PC-3 (cell line): ENCODE data around the gene HPSE. TPM values are rescaled to one million over a fixed set of nuclear protein-coding genes. Genes with fewer than 3 reads are reported as not detected.

Experiments used
- ATAC-seq: fragments of 200-7000 bp; cut with Tn5 transposase; 2 replicates; pipeline ENCODE4 v1.9.1; 2020; ENCODE audit warnings: mild to moderate bottlenecking, moderate library complexity
- Bru-seq: library from RNA; stranded (reverse); fragments of 400-500 nt; gene quantifications from one replicate; lab custom pipeline; 2021; lab: Mats Ljungman, UMichigan
- BruChase-seq, 2 experiments: library from RNA; stranded (reverse); fragments of 400-500 nt; gene quantifications; one replicate each; lab custom pipeline; 2021; lab: Mats Ljungman, UMichigan
- BruUV-seq: library from RNA; stranded (reverse); fragments of 400-500 nt; replicated peaks from 2 replicates; lab custom pipeline; 2021; lab: Mats Ljungman, UMichigan
- CTCF ChIA-PET: fragments of 300-600 bp; sonication (Branson Sonifier 250); formaldehyde crosslinking; loops from one replicate; lab custom pipeline; 2022; ENCODE audit warnings: antibody characterized with exemption; lab: Charles Lee
- POLR2A ChIA-PET: fragments of 300-600 bp; sonication (Branson Sonifier 250); formaldehyde crosslinking; loops from one replicate; lab custom pipeline; 2022; ENCODE audit warnings: antibody characterized with exemption; ENCODE audit not compliant: unreplicated experiment; lab: Charles Lee
- DNase-seq: peaks from one replicate; pipeline ENCODE4 v3.0.0-alpha.2; 2015
- H2AFZ ChIP-seq: fragments of 300-600 bp; sonication (generic); 2 replicates; pipeline ENCODE4 v1.6.0; 2016; ENCODE audit warnings: antibody characterized with exemption, low read length
- H3F3A ChIP-seq: fragments of 300-600 bp; sonication (generic); one replicate; pipeline ENCODE4 v1.6.0; 2017; ENCODE audit warnings: antibody characterized with exemption, low read length, control low read depth, mild to moderate bottlenecking; ENCODE audit not compliant: unreplicated experiment
- H3K27ac ChIP-seq: fragments of 300-600 bp; sonication (generic); 2 replicates; pipeline ENCODE4 v1.5.1; 2016; ENCODE audit warnings: mild to moderate bottlenecking, low read length
- H3K27me3 ChIP-seq: fragments of 300-600 bp; sonication (generic); 2 replicates; pipeline ENCODE4 v1.6.1; 2016; ENCODE audit warnings: low read length, mixed read lengths
- H3K36me3 ChIP-seq: fragments of 300-600 bp; sonication (generic); 2 replicates; pipeline ENCODE4 v1.6.1; 2016; ENCODE audit warnings: low read depth, mixed run types, low read length, mixed read lengths
- H3K4me1 ChIP-seq: fragments of 300-600 bp; sonication (generic); 2 replicates; pipeline ENCODE4 v1.5.1; 2016; ENCODE audit warnings: low read length; ENCODE audit not compliant: insufficient read depth
- H3K4me2 ChIP-seq: fragments of 300-600 bp; sonication (generic); 2 replicates; pipeline ENCODE4 v1.6.0; 2016; ENCODE audit warnings: low read length
- H3K4me3 ChIP-seq: fragments of 300-600 bp; sonication (generic); 2 replicates; pipeline ENCODE4 v1.5.1; 2016; ENCODE audit warnings: mild to moderate bottlenecking, low read length, mixed read lengths
- H3K79me2 ChIP-seq: fragments of 300-600 bp; sonication (generic); 2 replicates; pipeline ENCODE4 v1.6.1; 2017; ENCODE audit warnings: low read length, mixed read lengths
- H3K9ac ChIP-seq: fragments of 300-600 bp; sonication (generic); 2 replicates; pipeline ENCODE4 v1.6.0; 2016; ENCODE audit warnings: mild to moderate bottlenecking, low read length
- H3K9me2 ChIP-seq: fragments of 300-600 bp; sonication (generic); replicated peaks from 2 replicates; pipeline ENCODE4 v1.6.1; 2016; ENCODE audit warnings: mixed run types, low read length, mixed read lengths
- H3K9me3 ChIP-seq: fragments of 300-600 bp; sonication (generic); 2 replicates; pipeline ENCODE4 v1.6.1; 2016; ENCODE audit warnings: low read length, mixed read lengths
- H4K20me1 ChIP-seq: fragments of 300-600 bp; sonication (generic); 2 replicates; pipeline ENCODE4 v1.6.1; 2016; ENCODE audit warnings: low read length, mixed read lengths
- EZH2 ChIP-seq: fragments of 300-600 bp; sonication (generic); IDR thresholded peaks from one replicate; pipeline ENCODE4 v1.6.1; 2017; ENCODE audit warnings: antibody characterized with exemption, mild to moderate bottlenecking, low read length; ENCODE audit not compliant: unreplicated experiment
- EZH2phosphoT487 ChIP-seq: fragments of 300-600 bp; sonication (generic); IDR thresholded peaks from 2 replicates; pipeline ENCODE4 v1.6.1; 2018; ENCODE audit warnings: mild to moderate bottlenecking, antibody characterized with exemption, low read length, borderline replicate concordance
- intact Hi-C: fragments of 100-400 bp; cut with micrococcal nuclease; formaldehyde crosslinking; loops from 2 replicates; pipeline ENCODE4 v1.9.0; 2023
- long read RNA-seq: library from polyadenylated mRNA; unstranded; transcript quantifications from one replicate; pipeline ENCODE4 v2.0.0, GENCODE V29; 2021; ENCODE audit not compliant: unreplicated experiment
- total RNA-seq: library from RNA; depleted of rRNA; stranded (reverse); fragments of >200 nt; gene quantifications from 2 replicates; pipeline ENCODE4 v1.2.3, GENCODE V29; 2014; rRNA removed
- TF ChIP-seq, protein P1 (sequence below): fragments of 300-600 bp; sonication (generic); conservative IDR thresholded peaks from 2 replicates; pipeline ENCODE4 v1.5.1; 2017; ENCODE audit warnings: antibody characterized with exemption, low read depth, mild to moderate bottlenecking, low read length

Gene HPSE
- total RNA-seq (4.2 and 9.1 TPM in 2 replicates), Bru-seq, nascent RNA (percentile 36 among the genes with signal in this experiment), BruChase-seq, experiment 1, labeled RNA remaining after a 6-hour chase (percentile 37 among the genes with signal in this experiment), BruChase-seq, experiment 2, labeled RNA remaining after a 2-hour chase (percentile 29 among the genes with signal in this experiment)
- long read RNA-seq, full-length matches to known transcripts: 8 of 8 reads
- long read RNA-seq, partial matches to known transcripts: 0 of 8 reads
- long read RNA-seq, other reads (novel, unspliced or antisense): 0 of 8 reads

DNA sequence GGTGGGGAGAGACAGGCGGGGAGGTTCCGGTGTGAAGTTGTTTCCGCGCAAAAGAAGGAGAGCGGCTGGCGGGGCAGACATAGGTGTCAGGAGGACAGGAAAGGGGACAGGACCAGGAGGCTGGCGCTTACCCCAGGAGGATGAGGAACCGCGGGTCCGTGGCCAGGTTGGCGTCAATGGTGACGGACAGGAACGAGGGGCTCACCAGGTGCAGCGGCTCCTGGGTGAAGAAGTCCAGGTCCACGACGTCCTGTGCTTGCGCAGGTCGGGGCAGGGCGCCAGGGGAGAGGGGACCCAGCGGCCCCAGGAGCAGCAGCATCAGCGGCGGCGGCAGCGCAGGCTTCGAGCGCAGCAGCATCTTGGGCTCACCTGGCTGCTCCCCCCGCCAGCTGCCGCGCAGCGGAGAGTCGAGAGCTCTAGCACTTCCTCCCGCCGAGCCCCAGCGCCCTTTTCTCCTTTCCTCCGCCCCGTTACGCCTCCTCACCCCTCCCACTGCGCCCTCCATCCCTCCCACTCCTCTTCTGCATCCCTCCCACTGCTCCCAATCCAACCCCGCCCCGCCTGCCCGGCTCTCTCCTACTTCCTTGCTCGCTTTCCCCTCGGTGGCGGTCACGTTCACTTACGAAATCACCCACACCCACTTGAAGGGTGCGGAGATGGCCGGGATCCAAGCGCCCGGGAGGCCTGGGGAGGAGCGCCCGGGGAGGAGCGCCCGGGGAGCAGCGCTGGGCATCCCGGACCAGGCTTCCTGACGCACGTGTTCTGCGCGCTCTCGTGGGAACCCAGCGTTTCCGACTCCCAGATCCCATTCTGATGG is at the start of gene HPSE:
TSS of gene HPSE (minus strand) at position 424 of the 817 bp plus-strand sequence. CDS start at position 358, 66 bp downstream.
- ChIA-PET CTCF (no interaction called here), POLR2A (interaction anchor here (0.6 to 0.7 kb wide), 2 partner anchors 99 to 250 kb away, joined by 5 to 11 read pairs; no protein-coding TSS in a partner anchor)
- no peak for TF ChIP-seq EZH2
- TF ChIP-seq, protein P1, sequence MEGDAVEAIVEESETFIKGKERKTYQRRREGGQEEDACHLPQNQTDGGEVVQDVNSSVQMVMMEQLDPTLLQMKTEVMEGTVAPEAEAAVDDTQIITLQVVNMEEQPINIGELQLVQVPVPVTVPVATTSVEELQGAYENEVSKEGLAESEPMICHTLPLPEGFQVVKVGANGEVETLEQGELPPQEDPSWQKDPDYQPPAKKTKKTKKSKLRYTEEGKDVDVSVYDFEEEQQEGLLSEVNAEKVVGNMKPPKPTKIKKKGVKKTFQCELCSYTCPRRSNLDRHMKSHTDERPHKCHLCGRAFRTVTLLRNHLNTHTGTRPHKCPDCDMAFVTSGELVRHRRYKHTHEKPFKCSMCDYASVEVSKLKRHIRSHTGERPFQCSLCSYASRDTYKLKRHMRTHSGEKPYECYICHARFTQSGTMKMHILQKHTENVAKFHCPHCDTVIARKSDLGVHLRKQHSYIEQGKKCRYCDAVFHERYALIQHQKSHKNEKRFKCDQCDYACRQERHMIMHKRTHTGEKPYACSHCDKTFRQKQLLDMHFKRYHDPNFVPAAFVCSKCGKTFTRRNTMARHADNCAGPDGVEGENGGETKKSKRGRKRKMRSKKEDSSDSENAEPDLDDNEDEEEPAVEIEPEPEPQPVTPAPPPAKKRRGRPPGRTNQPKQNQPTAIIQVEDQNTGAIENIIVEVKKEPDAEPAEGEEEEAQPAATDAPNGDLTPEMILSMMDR: no peak
- TF ChIP-seq EZH2phosphoT487: no peak
- Histone ChIP-seq H3K36me3 (no peaks in the 10 kb centered on the region), H3K9ac (peak within 1 kb of the TSS; percentile 50), H3K79me2 (no peaks in the 10 kb centered on the region), H3K9me2 (no peaks in the 10 kb centered on the region), H3K4me3 (peak within 1 kb of the TSS; percentile 78), H3K27ac (no peak within 1 kb of the TSS), H3K27me3 (no peaks in the 10 kb centered on the region), H3F3A (no peaks in the 10 kb centered on the region), H4K20me1 (no peaks in the 10 kb centered on the region), H3K4me1 (peaks cover 20% of the 10 kb centered on the region; the same call in 1 of the 2 replicates), H2AFZ (peak within 1 kb of the TSS; percentile 98), H3K9me3 (no peaks in the 10 kb centered on the region), H3K4me2 (peak within 1 kb of the TSS; percentile 96)
- peak; percentile 76 for DNase-seq
- intact Hi-C loops: no loop called here
- peak; percentile 93 for ATAC-seq
- BruUV-seq: no TSS peak

DNA sequence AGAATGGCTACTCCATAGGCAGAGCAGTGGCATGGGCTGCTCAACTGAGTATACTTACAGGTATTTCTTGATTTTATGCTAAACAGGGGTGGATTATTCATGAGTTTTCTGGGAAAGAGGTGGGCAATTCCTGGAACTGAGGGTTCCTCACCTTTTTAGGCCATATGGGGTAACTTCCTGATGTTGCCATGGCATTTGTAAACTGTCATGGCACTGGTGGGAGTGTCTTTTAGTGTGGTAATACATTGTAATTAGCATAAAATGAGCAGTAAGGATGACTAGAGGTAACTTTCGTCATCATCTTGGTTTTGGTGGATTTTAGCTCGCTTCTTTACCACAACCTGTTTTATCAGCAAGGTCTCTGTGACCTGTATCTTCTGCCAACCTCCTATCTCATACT is 48.2 kb upstream of the HPSE start:
- ATAC-seq (no peak), DNase-seq (no peak)
- Histone ChIP-seq H3K79me2 (no peaks in the 10 kb centered on the region), H3K4me3 (no peak overlapping the region), H3K36me3 (no peaks in the 10 kb centered on the region), H3K4me2 (no peak overlapping the region), H3K27me3 (no peaks in the 10 kb centered on the region), H3F3A (no peaks in the 10 kb centered on the region), H4K20me1 (no peaks in the 10 kb centered on the region), H3K27ac (no peak overlapping the region), H3K9ac (no peak overlapping the region), H3K9me2 (no peaks in the 10 kb centered on the region), H3K9me3 (no peaks in the 10 kb centered on the region), H2AFZ (no peak overlapping the region), H3K4me1 (peaks cover 20% of the 10 kb centered on the region)
- CTCF ChIA-PET: no interaction called here
- intact Hi-C loops: no loop called here
- no TSS peak for BruUV-seq
- TF ChIP-seq EZH2: no peak
- TF ChIP-seq, protein P1: no peak
- TF ChIP-seq EZH2phosphoT487: no peak
- POLR2A ChIA-PET: no interaction called here
